Activated CD8-positive, alpha-beta T cell treated with anti-CD3 and anti-CD28 coated beads for 36 hours (primary cell): Measurements from ENCODE around the gene COL9A2. TPM values are rescaled to one million over a fixed set of nuclear protein-coding genes. Genes with fewer than 3 reads are reported as not detected.

Experiments used
- ATAC-seq: fragments of 200-7000 bp; cut with Tn5 transposase; one replicate; pipeline ENCODE4 v1.10.0; 2021; ENCODE audit warnings: mild to moderate bottlenecking, moderate library complexity
- CTCF ChIA-PET: fragments of 350-600 bp; sonication (Branson Sonifier 250); formaldehyde crosslinking; loops from one replicate; lab custom pipeline; 2021; ENCODE audit warnings: antibody characterized with exemption; lab: Charles Lee
- POLR2A ChIA-PET: fragments of 350-600 bp; sonication (Branson Sonifier 250); formaldehyde crosslinking; loops from one replicate; lab custom pipeline; 2021; ENCODE audit warnings: antibody characterized with exemption; lab: Charles Lee
- DNase-seq: peaks from one replicate; pipeline ENCODE4 v3.0.0-alpha.2; 2020
- H3K27ac Mint-ChIP-seq: one replicate; pipeline ENCODE4 v1.8.0; 2021; ENCODE audit warnings: mild to moderate bottlenecking, mixed read lengths
- H3K27me3 Mint-ChIP-seq: one replicate; pipeline ENCODE4 v1.8.0; 2021; ENCODE audit warnings: mixed read lengths
- H3K36me3 Mint-ChIP-seq: one replicate; pipeline ENCODE4 v1.8.0; 2021; ENCODE audit warnings: low read depth, mixed read lengths
- H3K4me1 Mint-ChIP-seq: one replicate; pipeline ENCODE4 v1.8.0; 2021; ENCODE audit warnings: low read depth, mixed read lengths
- H3K4me3 Mint-ChIP-seq: one replicate; pipeline ENCODE4 v1.8.0; 2021; ENCODE audit warnings: mild to moderate bottlenecking, moderate library complexity, mixed read lengths
- H3K9me3 Mint-ChIP-seq: one replicate; pipeline ENCODE4 v1.8.0; 2021; ENCODE audit warnings: mixed read lengths
- intact Hi-C: fragments of 100-400 bp; cut with micrococcal nuclease; formaldehyde crosslinking; loops from one replicate; pipeline ENCODE4 v1.10.0; 2022
- total RNA-seq, 2 experiments: library from RNA; stranded (reverse); gene quantifications; one replicate each; pipeline ENCODE4 v1.2.3, GENCODE V29; 2021
- TF ChIP-seq, protein P1 (sequence below): fragments of 200-600 bp; IDR thresholded peaks from one replicate; pipeline ENCODE4 v1.8.0; 2022; ENCODE audit warnings: antibody characterized with exemption, mild to moderate bottlenecking

Gene COL9A2
- total RNA-seq, 2 experiments from 2014 or later: 4.3 to 5.4 TPM

DNA sequence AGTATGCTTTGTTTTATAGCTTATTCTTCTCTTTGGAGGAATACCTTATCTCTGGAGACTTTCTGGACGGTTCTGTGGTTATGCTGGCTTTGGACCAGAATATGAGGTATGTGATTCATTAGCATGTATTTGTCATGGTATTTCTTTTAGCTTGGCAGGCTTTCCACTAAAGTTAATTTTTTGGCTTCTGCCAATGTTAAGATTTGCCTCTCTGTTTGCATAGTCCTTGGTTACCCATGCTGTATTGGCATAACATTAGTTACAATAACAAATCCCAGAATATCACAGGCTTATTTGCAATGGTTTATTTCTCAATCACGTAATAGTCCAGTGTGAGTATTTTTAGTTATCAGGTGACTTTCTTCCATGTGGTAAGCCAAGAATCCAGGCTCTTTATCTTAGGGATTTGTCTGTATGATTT lies 49.3 kb downstream of the COL9A2 start:
- Mint-ChIP-seq H3K9me3 (no peaks in the 10 kb centered on the region), H3K27me3 (no peaks in the 10 kb centered on the region), H3K36me3 (peaks cover 44% of the 10 kb centered on the region), H3K27ac (peak overlapping the region; percentile 38), H3K4me3 (no peak overlapping the region), H3K4me1 (peaks cover 43% of the 10 kb centered on the region)
- intact Hi-C loops: no loop called here
- TF ChIP-seq, protein P1, sequence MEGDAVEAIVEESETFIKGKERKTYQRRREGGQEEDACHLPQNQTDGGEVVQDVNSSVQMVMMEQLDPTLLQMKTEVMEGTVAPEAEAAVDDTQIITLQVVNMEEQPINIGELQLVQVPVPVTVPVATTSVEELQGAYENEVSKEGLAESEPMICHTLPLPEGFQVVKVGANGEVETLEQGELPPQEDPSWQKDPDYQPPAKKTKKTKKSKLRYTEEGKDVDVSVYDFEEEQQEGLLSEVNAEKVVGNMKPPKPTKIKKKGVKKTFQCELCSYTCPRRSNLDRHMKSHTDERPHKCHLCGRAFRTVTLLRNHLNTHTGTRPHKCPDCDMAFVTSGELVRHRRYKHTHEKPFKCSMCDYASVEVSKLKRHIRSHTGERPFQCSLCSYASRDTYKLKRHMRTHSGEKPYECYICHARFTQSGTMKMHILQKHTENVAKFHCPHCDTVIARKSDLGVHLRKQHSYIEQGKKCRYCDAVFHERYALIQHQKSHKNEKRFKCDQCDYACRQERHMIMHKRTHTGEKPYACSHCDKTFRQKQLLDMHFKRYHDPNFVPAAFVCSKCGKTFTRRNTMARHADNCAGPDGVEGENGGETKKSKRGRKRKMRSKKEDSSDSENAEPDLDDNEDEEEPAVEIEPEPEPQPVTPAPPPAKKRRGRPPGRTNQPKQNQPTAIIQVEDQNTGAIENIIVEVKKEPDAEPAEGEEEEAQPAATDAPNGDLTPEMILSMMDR: no peak
- DNase-seq (no peak), ATAC-seq (no peak)
- ChIA-PET CTCF (interaction anchor here (0.8 to 2.2 kb wide), 4 partner anchors 8 to 124 kb away, joined by 3 to 8 read pairs (median 5); no protein-coding TSS in a partner anchor), POLR2A (interaction anchor here (1.3 to 2.0 kb wide), 2 partner anchors 10 kb away, joined by 3 to 4 read pairs; partner anchors contain the start of gene ZMPSTE24)

DNA sequence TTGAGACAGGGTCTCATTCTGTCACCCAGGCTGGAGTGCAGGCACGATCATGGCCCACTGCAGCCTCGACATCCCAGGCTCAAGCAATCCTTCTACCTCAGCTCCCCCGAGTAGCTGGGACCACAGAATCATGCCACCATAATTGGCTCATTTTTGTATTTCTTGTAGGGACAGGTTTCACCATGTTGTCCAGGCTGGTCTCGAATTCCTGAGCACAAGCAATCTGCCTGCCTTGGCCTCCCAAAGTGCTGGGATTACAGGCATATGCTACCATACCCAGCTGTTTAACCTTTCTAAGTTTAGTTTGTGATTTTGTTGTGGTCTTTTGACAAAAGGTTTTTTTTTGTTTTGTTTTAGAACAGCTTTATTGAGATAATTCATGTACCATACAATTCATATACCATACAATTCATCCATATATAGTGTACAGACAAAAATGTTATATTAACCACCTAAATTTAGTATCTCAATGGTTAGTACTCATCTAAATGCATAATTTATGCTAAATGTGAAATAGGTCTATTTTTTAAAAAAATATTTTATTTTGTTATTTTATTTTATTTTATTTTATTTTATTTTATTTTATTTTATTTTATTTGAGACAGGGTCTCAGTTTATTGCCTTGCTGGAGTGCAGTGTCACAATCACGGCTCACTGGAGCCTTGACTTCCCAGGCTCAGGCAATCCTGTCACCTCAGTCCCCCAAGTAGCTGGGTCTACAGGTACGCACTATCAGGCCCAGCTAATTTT lies 50.1 kb downstream of the COL9A2 start:
- ATAC-seq (no peak), DNase-seq (no peak)
- intact Hi-C loops: no loop called here
- Mint-ChIP-seq H3K9me3 (no peaks in the 10 kb centered on the region), H3K4me1 (peaks cover 46% of the 10 kb centered on the region), H3K27me3 (no peaks in the 10 kb centered on the region), H3K27ac (no peak overlapping the region), H3K36me3 (peaks cover 42% of the 10 kb centered on the region), H3K4me3 (no peak overlapping the region)
- TF ChIP-seq, protein P1: no peak
- POLR2A ChIA-PET: interaction anchor here (1.3 kb wide), 1 partner anchor 9 kb away, joined by 3 read pairs; the partner anchor contains the start of gene ZMPSTE24
- CTCF ChIA-PET: interaction anchor here (0.8 to 2.1 kb wide), 6 partner anchors 9 to 123 kb away, joined by 3 to 8 read pairs (median 4); partner anchors contain the start of gene COL9A2

DNA sequence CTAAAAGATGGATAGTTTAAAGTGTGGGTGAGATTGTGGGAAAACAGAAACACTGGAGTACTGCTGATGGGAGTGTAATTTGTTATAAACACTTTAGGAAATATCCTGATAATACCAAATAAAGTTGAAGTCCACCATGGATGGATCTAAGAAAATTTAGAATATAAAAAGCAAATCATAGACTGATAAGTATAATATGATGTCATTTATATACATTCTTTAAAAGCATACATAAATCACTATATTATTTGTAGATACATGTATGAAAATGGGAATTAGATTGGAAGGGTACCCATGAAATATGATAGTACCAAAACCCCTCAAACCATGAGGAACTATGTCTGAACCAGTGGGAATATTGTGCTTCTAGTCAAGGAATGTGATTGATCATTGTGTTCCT lies 51.2 kb downstream of the COL9A2 start:
- TF ChIP-seq, protein P1: no peak
- ATAC-seq (no peak), DNase-seq (no peak)
- H3K4me1 Mint-ChIP-seq: peaks cover 50% of the 10 kb centered on the region
- H3K4me3 Mint-ChIP-seq: no peak overlapping the region
- H3K36me3 Mint-ChIP-seq: peaks cover 47% of the 10 kb centered on the region
- CTCF ChIA-PET: interaction anchor here (1.8 to 2.1 kb wide), 3 partner anchors 50 to 122 kb away, joined by 5 to 8 read pairs (median 8); partner anchors contain the start of gene COL9A2
- intact Hi-C loops: no loop called here
- H3K27ac Mint-ChIP-seq: no peak overlapping the region
- H3K9me3 Mint-ChIP-seq: no peaks in the 10 kb centered on the region
- no peaks in the 10 kb centered on the region for H3K27me3 Mint-ChIP-seq
- POLR2A ChIA-PET: no interaction called here

DNA sequence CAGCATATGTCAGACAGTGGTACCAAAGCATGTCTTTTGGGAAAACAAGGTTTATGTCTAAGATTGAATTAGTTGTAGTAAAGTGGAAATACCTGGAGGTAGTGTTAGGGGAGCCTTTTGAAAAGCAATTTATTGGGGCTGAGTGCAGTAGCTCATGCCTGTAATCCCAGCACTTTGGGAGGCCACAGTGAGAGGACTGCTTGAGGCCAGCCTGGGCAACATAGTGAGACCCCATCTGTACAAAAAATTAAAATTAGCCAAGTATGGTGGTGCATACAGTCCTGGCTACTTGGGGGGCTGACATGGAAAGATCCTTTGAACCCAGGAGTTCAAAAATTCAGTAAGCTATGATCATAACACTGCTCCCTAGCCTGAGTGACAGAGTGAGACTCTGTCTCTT lies 51.8 kb downstream of the COL9A2 start:
- H3K4me1 Mint-ChIP-seq: peaks cover 50% of the 10 kb centered on the region
- intact Hi-C loops: no loop called here

More for the DNA sequence above, 51.8 kb downstream of the COL9A2 start:
- Mint-ChIP-seq H3K27ac (peak overlapping the region; percentile 42), H3K9me3 (no peaks in the 10 kb centered on the region), H3K36me3 (peaks cover 48% of the 10 kb centered on the region), H3K4me3 (no peak overlapping the region), H3K27me3 (no peaks in the 10 kb centered on the region)
- POLR2A ChIA-PET: no interaction called here
- no peak for ATAC-seq
- CTCF ChIA-PET: interaction anchor here (1.3 to 1.9 kb wide), 3 partner anchors 51 to 113 kb away, joined by 3 to 8 read pairs (median 5); partner anchors contain the start of gene COL9A2
- TF ChIP-seq, protein P1: no peak
- no peak for DNase-seq
